ENCODE data around the gene COMMD7. TPM values are rescaled to one million over a fixed set of nuclear protein-coding genes. Genes with fewer than 3 reads are reported as not detected.

Gene COMMD7
- 52.3 TPM for total RNA-seq
- 100 to 1,000 TPM; 120 to 157 (median 140) TPM for polyA plus RNA-seq

GRCh38 chr20:32743237-32744112 lies at the start of gene COMMD7:
TSS of gene COMMD7 (minus strand) at chr20:32743467. CDS start at chr20:32743391, 76 bp downstream.
- peak within 1 kb of the TSS; percentile 88 to 96 (median 96) for H3K27ac Mint-ChIP-seq
- H3K27me3 Mint-ChIP-seq: no peaks in the 10 kb centered on the region
- Histone ChIP-seq H3K9me3 (ENCODE audit: control insufficient read depth in 2 of 2, low read length in 2 of 2) (no peaks in the 10 kb centered on the region), H3K4me1 (ENCODE audit: control insufficient read depth, insufficient read depth, low read length, poor library complexity, severe bottlenecking) (peaks cover 32% of the 10 kb centered on the region), H3K4me3 (ENCODE audit: low read depth, low read length) (peak within 1 kb of the TSS; percentile 87), H3K27ac (ENCODE audit: insufficient read depth, low read length, poor library complexity, severe bottlenecking) (peak within 1 kb of the TSS; percentile 83), H3K36me3 (ENCODE audit: control insufficient read depth, insufficient read depth, low read length) (no peaks in the 10 kb centered on the region), H3K27me3 (ENCODE audit: control insufficient read depth, insufficient read depth, low read length) (no peaks in the 10 kb centered on the region)
- no peaks in the 10 kb centered on the region for H3K36me3 Mint-ChIP-seq
- peaks cover 0 to 2% (median 0%) of the 10 kb centered on the region in 7 donors for H3K9me3 Mint-ChIP-seq
- ATAC-seq (ENCODE audit: low read depth in 2 of 2): peak; percentile 75 to 83
- H3K4me1 Mint-ChIP-seq: peaks cover 16 to 51% (median 32%) of the 10 kb centered on the region in 4 donors
- H3K4me3 Mint-ChIP-seq: peak within 1 kb of the TSS; percentile 95 to 97 (median 96)
- peak; percentile 33 to 86 (median 61) for DNase-seq

DNA sequence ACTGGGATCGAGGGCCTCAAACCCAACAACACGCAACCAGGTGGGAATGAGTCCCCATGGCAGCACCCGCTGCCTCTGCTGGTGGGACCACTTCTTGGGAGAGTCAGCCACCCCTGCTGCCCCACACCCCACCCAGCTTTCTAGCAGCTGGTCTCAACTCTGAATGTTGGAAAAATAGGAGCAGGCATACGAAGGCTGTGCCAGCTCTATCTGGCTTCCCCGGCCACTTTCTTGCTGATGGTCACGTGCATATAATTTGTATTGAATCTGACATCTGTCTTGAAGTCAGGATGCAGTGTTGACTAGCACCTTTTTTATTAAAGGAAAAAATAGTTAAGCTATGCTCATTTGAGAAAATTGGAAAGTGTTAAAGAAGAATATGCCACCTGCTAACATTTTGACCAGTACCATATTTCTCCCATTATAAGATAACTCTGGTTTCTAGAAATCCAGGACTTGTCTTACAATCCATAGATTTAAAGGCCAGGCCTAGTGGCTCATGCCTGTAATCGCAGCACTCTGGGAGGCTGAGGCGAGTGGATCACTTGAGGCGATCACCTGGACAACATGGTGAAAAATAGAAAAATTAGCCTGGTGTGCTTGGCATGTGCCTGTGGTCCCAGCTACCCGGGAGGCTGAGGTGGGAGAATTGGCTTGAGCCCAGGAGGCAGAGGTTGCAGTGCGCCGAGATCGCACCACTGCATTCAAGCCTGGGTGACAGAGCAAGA lies 49.6 kb upstream of the COMMD7 start:
- Mint-ChIP-seq H3K27ac (peak overlapping the region; percentile 83 to 89 (median 87)), H3K27me3 (no peaks in the 10 kb centered on the region), H3K4me1 (peaks cover 7 to 55% (median 26%) of the 10 kb centered on the region in 4 donors), H3K4me3 (peak overlapping the region in 3 of 4 donors; percentile 43 to 76 (median 49)), H3K9me3 (peaks cover 0 to under 1% (median 0%) of the 10 kb centered on the region in 7 donors), H3K36me3 (no peaks in the 10 kb centered on the region)
- Histone ChIP-seq H3K27me3 (ENCODE audit: control insufficient read depth, insufficient read depth, low read length) (no peaks in the 10 kb centered on the region), H3K9me3 (ENCODE audit: control insufficient read depth in 2 of 2, low read length in 2 of 2) (no peaks in the 10 kb centered on the region), H3K4me1 (ENCODE audit: control insufficient read depth, insufficient read depth, low read length, poor library complexity, severe bottlenecking) (peaks cover 28% of the 10 kb centered on the region), H3K4me3 (ENCODE audit: low read depth, low read length) (peak overlapping the region; percentile 49), H3K27ac (ENCODE audit: insufficient read depth, low read length, poor library complexity, severe bottlenecking) (peak overlapping the region; percentile 56), H3K36me3 (ENCODE audit: control insufficient read depth, insufficient read depth, low read length) (no peaks in the 10 kb centered on the region)
- ATAC-seq (ENCODE audit: low read depth in 2 of 2): no peak
- DNase-seq: no peak

DNA sequence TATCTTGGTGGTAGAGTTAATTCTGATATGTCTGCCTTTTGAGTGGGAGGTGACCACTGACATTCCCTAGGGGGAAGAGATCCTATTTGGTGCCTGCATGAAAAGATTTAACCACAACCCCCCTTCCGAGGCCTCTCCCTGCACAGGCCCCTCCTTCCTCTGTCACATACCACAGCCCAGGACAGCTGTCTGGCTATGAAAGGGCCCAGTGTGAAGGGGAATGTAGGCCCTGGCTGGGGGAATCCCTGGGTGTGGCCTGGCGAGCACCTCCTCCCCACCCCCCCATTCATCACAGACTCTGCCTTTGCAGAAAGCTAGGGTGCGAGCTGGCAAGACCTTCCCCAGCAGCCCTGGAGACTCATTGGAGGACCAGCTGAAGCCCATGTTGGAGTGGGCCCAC lies 49.0 kb upstream of the COMMD7 start:
- Histone ChIP-seq H3K9me3 (ENCODE audit: control insufficient read depth in 2 of 2, low read length in 2 of 2) (no peaks in the 10 kb centered on the region), H3K4me1 (ENCODE audit: control insufficient read depth, insufficient read depth, low read length, poor library complexity, severe bottlenecking) (peaks cover 28% of the 10 kb centered on the region), H3K4me3 (ENCODE audit: low read depth, low read length) (no peak overlapping the region), H3K36me3 (ENCODE audit: control insufficient read depth, insufficient read depth, low read length) (no peaks in the 10 kb centered on the region), H3K27ac (ENCODE audit: insufficient read depth, low read length, poor library complexity, severe bottlenecking) (peak overlapping the region; percentile 15), H3K27me3 (ENCODE audit: control insufficient read depth, insufficient read depth, low read length) (no peaks in the 10 kb centered on the region)
- ATAC-seq (ENCODE audit: low read depth in 2 of 2) (no peak), DNase-seq (no peak)
- no peaks in the 10 kb centered on the region for H3K27me3 Mint-ChIP-seq
- H3K36me3 Mint-ChIP-seq: no peaks in the 10 kb centered on the region
- H3K27ac Mint-ChIP-seq: peak overlapping the region in 2 of 3 donors; percentile 87 to 89
- H3K4me1 Mint-ChIP-seq: peaks cover 7 to 55% (median 26%) of the 10 kb centered on the region in 4 donors
- H3K4me3 Mint-ChIP-seq: no peak overlapping the region
- no peaks in the 10 kb centered on the region for H3K9me3 Mint-ChIP-seq

DNA sequence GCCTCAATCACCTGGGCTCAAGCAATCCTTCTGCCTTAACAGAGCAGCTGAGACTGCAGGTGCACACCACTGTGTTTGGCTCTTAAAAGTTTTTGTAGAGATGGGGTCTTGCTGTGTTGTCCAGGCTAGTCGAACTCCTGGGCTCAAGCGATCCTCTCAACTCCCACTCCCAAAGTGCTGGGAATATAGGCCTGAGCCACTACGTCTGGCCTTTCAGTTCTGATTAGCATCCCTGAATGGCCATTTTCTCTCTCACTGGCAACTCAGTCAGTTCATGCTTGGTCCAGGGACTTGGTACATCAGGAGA lies 47.4 kb upstream of the COMMD7 start:
- no peak overlapping the region for H3K4me3 ChIP-seq (ENCODE audit: low read depth, low read length)
- DNase-seq (no peak), ATAC-seq (ENCODE audit: low read depth in 2 of 2) (no peak)
- H3K27ac ChIP-seq (ENCODE audit: insufficient read depth, low read length, poor library complexity, severe bottlenecking): no peak overlapping the region
- no peak overlapping the region for H3K4me3 Mint-ChIP-seq
- H3K36me3 ChIP-seq (ENCODE audit: control insufficient read depth, insufficient read depth, low read length): no peaks in the 10 kb centered on the region
- H3K27ac Mint-ChIP-seq: peak overlapping the region in 1 of 3 donors; percentile 87
- no peaks in the 10 kb centered on the region for H3K27me3 Mint-ChIP-seq
- H3K27me3 ChIP-seq (ENCODE audit: control insufficient read depth, insufficient read depth, low read length): no peaks in the 10 kb centered on the region
- H3K9me3 ChIP-seq (ENCODE audit: control insufficient read depth in 2 of 2, low read length in 2 of 2): no peaks in the 10 kb centered on the region
- H3K36me3 Mint-ChIP-seq: no peaks in the 10 kb centered on the region
- peaks cover 7 to 47% (median 23%) of the 10 kb centered on the region in 4 donors for H3K4me1 Mint-ChIP-seq
- peaks cover 28% of the 10 kb centered on the region for H3K4me1 ChIP-seq (ENCODE audit: control insufficient read depth, insufficient read depth, low read length, poor library complexity, severe bottlenecking)
- no peaks in the 10 kb centered on the region for H3K9me3 Mint-ChIP-seq

DNA sequence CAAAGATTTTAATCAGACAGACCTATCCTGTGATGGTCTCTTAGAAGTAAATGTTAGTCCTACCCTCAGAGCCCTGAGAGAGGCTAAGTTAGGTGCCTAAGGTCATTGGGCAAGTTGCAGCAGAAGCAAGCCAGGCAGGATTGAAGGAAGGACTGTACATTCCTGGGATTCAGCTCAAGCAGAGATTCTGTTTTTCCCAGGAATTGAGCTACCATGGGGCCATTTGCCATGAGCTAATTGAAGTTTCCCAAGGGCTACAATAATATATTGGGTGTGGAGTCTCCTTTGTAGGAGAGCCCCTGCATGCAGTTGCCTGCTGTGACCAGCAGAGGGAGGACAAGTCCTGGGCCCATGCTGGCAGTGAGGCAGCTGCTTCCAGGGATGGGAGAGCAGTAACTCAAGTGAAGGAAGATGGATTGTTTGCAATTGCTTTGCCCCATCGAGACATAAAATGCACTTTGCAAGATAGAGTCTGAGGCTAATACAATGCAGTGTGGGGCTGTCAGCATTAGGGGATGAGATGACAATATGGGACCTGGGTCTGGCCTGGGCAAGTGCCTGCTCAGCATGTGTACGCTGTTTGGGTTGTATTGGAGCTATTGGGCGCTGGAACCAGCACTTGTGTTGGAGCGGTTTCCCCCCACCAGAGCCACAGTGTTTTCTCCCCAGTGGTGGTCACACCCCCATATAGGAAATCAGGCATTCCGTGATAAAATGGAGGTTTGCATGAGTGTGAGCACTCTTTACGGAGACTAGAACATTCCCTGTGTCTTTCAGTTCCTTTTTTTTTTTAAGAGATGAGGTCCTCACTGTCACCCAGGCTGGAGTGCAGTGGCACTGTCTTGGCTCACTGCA lies 46.9 kb upstream of the COMMD7 start:
- H3K4me1 Mint-ChIP-seq: peaks cover 7 to 42% (median 22%) of the 10 kb centered on the region in 4 donors
- no peaks in the 10 kb centered on the region for H3K27me3 Mint-ChIP-seq
- H3K27ac Mint-ChIP-seq: peak overlapping the region in 1 of 3 donors; percentile 91
- peak; percentile 69 to 74 for ATAC-seq (ENCODE audit: low read depth in 2 of 2)
- H3K9me3 ChIP-seq (ENCODE audit: control insufficient read depth in 2 of 2, low read length in 2 of 2): no peaks in the 10 kb centered on the region
- no peaks in the 10 kb centered on the region for H3K27me3 ChIP-seq (ENCODE audit: control insufficient read depth, insufficient read depth, low read length)
- H3K36me3 ChIP-seq (ENCODE audit: control insufficient read depth, insufficient read depth, low read length): no peaks in the 10 kb centered on the region
- H3K36me3 Mint-ChIP-seq: no peaks in the 10 kb centered on the region
- no peak overlapping the region for H3K27ac ChIP-seq (ENCODE audit: insufficient read depth, low read length, poor library complexity, severe bottlenecking)
- peaks cover 28% of the 10 kb centered on the region for H3K4me1 ChIP-seq (ENCODE audit: control insufficient read depth, insufficient read depth, low read length, poor library complexity, severe bottlenecking)
- DNase-seq: peak; percentile 54 to 75 (median 68)
- H3K4me3 Mint-ChIP-seq: peak overlapping the region in 1 of 4 donors; percentile 0
- H3K9me3 Mint-ChIP-seq: no peaks in the 10 kb centered on the region
- H3K4me3 ChIP-seq (ENCODE audit: low read depth, low read length): no peak overlapping the region

- Histone ChIP-seq H3K9me3 (ENCODE audit: control insufficient read depth in 2 of 2, low read length in 2 of 2) (no peaks in the 10 kb centered on the region), H3K27me3 (ENCODE audit: control insufficient read depth, insufficient read depth, low read length) (no peaks in the 10 kb centered on the region), H3K27ac (ENCODE audit: insufficient read depth, low read length, poor library complexity, severe bottlenecking) (no peak overlapping the region), H3K36me3 (ENCODE audit: control insufficient read depth, insufficient read depth, low read length) (no peaks in the 10 kb centered on the region), H3K4me3 (ENCODE audit: low read depth, low read length) (no peak overlapping the region), H3K4me1 (ENCODE audit: control insufficient read depth, insufficient read depth, low read length, poor library complexity, severe bottlenecking) (peaks cover 3% of the 10 kb centered on the region)
- peak overlapping the region in 1 of 3 donors; percentile 38 for H3K27ac Mint-ChIP-seq
- H3K27me3 Mint-ChIP-seq: no peaks in the 10 kb centered on the region
- peaks cover 0 to 15% (median 7%) of the 10 kb centered on the region in 4 donors for H3K4me1 Mint-ChIP-seq
- H3K36me3 Mint-ChIP-seq: no peaks in the 10 kb centered on the region
- ATAC-seq (ENCODE audit: low read depth in 2 of 2): no peak
- H3K4me3 Mint-ChIP-seq: no peak overlapping the region
- no peak for DNase-seq
- H3K9me3 Mint-ChIP-seq: no peaks in the 10 kb centered on the region
Measured at GRCh38 chr20:32787168-32787567, 43.9 kb upstream of the COMMD7 start.

DNA sequence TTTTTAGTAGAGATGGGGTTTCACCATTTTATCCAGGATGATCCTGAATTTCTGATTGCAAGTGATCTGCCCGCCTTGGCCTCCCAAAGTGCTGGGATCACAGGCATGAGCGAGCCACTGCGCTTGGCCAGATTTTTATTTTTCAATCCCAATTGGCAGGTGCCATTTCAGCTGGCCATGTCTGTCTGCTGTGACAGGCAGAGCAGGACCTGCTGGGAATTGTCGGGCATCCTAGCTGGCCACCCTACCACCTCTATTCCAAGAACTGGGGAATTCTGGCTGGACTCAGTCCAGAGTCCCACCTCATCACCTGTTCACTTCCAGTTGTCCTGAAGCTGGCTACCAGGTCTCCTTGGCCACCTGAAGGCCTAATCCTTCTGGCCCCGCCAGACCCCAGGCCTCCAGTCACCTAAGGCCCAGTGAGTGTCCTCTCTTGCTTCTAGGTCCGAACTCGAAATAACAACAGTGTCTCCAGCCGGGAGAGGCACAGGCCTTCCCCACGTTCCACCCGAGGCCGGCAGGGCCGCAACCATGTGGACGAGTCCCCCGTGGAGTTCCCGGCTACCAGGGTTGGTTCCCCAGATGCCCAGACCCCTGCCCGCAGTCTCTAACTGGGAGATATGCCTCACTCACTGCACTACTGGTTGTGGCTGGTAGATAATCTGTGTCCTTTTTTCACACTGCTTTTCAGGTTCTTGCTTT lies 42.9 kb upstream of the COMMD7 start:
- no peak for ATAC-seq (ENCODE audit: low read depth in 2 of 2)
- no peaks in the 10 kb centered on the region for H3K9me3 Mint-ChIP-seq
- H3K27ac ChIP-seq (ENCODE audit: insufficient read depth, low read length, poor library complexity, severe bottlenecking): no peak overlapping the region
- no peaks in the 10 kb centered on the region for H3K4me1 ChIP-seq (ENCODE audit: control insufficient read depth, insufficient read depth, low read length, poor library complexity, severe bottlenecking)
- H3K27me3 ChIP-seq (ENCODE audit: control insufficient read depth, insufficient read depth, low read length): no peaks in the 10 kb centered on the region
- no peaks in the 10 kb centered on the region for H3K36me3 ChIP-seq (ENCODE audit: control insufficient read depth, insufficient read depth, low read length)
- no peaks in the 10 kb centered on the region for H3K27me3 Mint-ChIP-seq
- H3K27ac Mint-ChIP-seq: no peak overlapping the region
- DNase-seq: no peak
- H3K9me3 ChIP-seq (ENCODE audit: control insufficient read depth in 2 of 2, low read length in 2 of 2): no peaks in the 10 kb centered on the region
- H3K4me3 Mint-ChIP-seq: no peak overlapping the region
- no peak overlapping the region for H3K4me3 ChIP-seq (ENCODE audit: low read depth, low read length)
- peaks cover 0 to 6% (median 6%) of the 10 kb centered on the region in 4 donors for H3K4me1 Mint-ChIP-seq
- H3K36me3 Mint-ChIP-seq: no peaks in the 10 kb centered on the region

All from CD4-positive, CD25-positive, alpha-beta regulatory T cell (primary cell).